Neural progenitor cell (in vitro differentiated cells): ENCODE results near the gene GON4L.

Experiments used
- EZH2 ChIP-seq: fragments of 200-600 bp; sonication (generic); IDR thresholded peaks from 2 replicates; pipeline ENCODE4 v1.6.1; 2017; ENCODE audit warnings: antibody characterized with exemption, mild to moderate bottlenecking, moderate library complexity
- EZH2phosphoT487 ChIP-seq: fragments of 200-600 bp; sonication (generic); IDR thresholded peaks from 2 replicates; pipeline ENCODE4 v1.6.1; 2017; ENCODE audit warnings: antibody characterized with exemption
- TF ChIP-seq, protein P1 (sequence below): fragments of 200-600 bp; sonication (generic); IDR thresholded peaks from 2 replicates; pipeline ENCODE4 v1.5.1; 2017; ENCODE audit warnings: antibody characterized with exemption, mild to moderate bottlenecking

DNA sequence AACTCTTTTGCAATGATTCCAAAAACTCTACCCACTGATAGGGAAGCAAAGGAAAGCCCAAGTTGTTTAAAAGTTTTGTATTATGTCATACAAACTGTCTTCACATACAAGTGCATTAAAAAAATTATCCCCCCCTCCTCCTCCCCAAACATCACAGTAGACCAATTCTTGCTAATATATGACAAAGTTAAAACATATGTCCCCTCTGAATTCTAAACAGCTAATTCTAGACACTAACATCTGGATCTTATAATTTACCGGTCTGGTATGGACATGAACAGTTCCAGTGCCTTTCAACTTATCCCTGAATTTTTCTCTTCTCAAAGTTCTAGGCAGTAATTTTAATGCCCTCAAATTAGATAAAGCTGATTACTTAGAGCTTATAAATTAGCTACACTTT, 40.7 kb upstream of the GON4L start:
- TF ChIP-seq EZH2phosphoT487: no peak
- TF ChIP-seq, protein P1, sequence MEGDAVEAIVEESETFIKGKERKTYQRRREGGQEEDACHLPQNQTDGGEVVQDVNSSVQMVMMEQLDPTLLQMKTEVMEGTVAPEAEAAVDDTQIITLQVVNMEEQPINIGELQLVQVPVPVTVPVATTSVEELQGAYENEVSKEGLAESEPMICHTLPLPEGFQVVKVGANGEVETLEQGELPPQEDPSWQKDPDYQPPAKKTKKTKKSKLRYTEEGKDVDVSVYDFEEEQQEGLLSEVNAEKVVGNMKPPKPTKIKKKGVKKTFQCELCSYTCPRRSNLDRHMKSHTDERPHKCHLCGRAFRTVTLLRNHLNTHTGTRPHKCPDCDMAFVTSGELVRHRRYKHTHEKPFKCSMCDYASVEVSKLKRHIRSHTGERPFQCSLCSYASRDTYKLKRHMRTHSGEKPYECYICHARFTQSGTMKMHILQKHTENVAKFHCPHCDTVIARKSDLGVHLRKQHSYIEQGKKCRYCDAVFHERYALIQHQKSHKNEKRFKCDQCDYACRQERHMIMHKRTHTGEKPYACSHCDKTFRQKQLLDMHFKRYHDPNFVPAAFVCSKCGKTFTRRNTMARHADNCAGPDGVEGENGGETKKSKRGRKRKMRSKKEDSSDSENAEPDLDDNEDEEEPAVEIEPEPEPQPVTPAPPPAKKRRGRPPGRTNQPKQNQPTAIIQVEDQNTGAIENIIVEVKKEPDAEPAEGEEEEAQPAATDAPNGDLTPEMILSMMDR: no peak
- TF ChIP-seq EZH2: no peak
